Stimulated activated CD4-positive, alpha-beta T cell treated with anti-CD3 and anti-CD28 coated beads, Interleukin-1b, Interleukin-23, amount 100 ng/mL, for 48 hours (primary cell): ENCODE measurements around the gene ENDOU.

ENCODE experiments used
- DNase-seq: peaks from one replicate; pipeline ENCODE4 v3.0.0-alpha.2; 2020

Gene ENDOU

DNA sequence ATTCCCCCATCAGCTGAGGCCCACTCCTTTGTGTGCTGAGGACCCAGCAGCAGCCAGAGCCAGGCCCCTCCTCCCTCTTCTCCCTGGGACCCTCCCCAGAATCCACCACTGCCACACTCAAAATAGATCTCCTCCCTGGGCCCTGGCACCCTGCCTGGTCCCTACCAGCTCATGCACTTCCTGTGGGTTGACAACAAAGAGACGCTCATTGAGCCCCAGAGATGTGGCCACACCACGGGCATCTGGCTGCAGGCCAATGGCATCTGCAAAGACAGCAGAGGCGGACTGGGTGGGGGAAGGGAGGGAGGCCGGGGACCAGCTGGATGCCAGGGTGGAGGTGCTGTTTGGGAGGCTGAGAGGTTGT lies 16.0 kb upstream of the ENDOU start:
- peak; percentile 52 for DNase-seq

DNA sequence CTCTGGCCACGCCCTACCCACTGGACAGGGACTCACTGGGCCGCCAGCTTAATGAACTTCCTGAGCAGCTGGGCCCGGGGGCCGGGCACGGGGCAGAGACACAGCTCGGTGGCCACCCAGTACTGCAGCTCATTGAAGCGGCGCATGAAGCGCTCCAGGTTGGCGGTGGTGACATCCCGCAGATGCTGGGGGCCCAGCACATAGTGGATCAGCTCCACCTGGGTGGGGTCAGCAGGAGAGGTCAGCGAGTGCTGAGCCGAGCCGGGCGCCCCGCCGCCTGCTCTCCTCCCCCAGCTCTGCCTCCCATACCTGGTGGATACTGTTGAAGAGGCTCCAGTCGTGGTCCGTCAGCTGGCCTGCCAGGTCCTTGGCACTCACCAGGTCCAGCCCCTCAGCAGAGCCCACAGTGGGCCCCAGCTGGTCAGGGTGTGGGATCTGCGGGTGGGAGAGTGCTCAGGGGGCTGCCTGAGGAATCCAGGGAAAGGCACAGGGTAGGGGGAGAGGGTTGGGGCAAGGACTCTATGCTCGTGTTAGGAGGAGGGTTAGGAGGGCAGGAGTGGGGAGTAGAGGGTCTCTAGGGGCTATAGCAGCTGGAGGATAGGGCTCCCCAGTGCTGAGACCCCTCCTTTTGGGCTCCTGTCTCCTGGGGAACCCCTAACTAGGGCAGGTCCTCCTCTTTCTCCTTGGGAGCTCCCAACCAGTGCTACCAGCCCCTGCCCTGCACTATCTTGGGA lies 15.5 kb upstream of the ENDOU start:
- no peak for DNase-seq

DNA sequence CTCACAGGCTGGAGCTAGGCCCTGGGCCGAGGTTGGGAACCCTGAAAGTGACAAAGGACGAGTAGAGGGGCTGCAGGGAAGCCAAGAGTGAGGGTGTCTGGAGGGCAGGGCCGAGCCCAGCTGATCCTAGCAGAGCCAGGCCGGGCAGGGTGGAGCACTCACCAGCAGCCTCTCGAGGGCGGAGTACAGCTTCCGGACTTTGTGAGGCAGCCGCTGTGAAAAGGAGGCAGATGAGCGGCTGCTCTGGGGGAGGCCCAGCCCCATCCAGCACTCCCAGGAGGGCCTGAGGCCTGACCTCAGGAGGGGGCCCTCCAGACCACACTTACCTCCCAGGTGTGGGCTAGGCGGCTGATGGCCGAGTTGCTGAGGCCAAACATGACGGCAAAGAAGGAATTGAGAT lies 14.7 kb upstream of the ENDOU start:
- no peak for DNase-seq

DNA sequence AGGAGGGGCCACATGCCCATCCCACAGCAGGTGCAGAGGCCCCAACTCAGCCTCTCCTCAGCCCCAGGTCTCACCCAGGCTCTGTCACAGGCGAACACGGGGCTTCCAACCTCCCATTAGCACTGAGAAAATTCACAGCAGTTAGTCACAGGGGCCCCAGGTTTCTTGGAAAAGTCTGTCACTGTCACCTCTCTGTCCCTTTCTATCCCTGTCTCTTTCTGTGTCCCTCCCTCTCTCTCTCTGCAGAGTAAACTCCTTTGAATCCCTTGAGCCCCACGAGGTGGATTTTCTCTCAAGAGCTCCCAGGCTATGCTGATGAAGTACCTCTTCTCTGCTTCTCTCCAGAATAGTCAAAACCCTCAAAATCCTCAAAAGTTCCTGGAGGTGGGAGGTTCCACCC lies 14.0 kb upstream of the ENDOU start:
- DNase-seq = no peak

- no peak for DNase-seq
Observed at GRCh38 chr12:47737936-47738594, 12.8 kb upstream of the ENDOU start.

- DNase-seq = no peak
Observed at GRCh38 chr12:47736877-47737676, 11.8 kb upstream of the ENDOU start.

DNA sequence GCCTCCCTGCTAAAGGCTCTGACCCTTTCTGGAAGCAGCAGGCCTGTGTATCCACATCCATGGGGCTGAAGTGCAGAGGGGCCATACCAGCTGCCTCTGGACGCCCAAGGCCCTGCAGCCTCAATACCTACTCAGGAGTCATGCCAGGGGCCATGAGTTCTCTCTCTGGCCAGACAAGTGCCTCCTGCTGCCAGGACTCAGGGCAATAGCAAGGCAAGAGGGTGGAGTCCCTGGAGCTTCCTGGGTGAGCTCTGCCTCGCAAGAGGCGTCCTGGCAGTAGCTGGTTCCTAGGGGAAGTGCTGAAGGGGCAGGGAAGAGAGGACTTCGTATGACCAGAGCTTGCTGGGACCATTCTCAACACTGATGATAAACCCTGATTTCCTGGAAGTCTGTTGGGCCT lies 10.9 kb upstream of the ENDOU start:
- DNase-seq = no peak

DNA sequence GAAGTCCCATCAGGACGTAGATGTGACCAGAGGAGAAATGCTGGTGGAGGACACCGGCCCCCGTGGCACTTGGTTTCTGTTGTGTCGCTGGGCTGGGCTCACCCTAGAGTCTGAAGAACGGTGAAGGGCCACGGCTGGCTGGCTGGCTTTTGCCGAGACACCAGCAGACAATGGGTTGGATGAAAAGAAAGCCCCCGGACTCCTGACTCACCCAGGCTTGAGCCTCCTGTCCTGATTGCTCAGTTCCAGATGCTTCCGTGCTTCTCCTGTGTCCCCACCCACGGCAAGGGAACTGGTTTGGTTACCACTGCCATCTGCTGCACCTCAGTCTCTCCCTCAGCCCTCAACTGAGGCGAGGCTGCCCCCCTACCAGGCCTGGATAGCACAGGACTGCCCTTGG lies 10.4 kb upstream of the ENDOU start:
- no peak for DNase-seq

DNA sequence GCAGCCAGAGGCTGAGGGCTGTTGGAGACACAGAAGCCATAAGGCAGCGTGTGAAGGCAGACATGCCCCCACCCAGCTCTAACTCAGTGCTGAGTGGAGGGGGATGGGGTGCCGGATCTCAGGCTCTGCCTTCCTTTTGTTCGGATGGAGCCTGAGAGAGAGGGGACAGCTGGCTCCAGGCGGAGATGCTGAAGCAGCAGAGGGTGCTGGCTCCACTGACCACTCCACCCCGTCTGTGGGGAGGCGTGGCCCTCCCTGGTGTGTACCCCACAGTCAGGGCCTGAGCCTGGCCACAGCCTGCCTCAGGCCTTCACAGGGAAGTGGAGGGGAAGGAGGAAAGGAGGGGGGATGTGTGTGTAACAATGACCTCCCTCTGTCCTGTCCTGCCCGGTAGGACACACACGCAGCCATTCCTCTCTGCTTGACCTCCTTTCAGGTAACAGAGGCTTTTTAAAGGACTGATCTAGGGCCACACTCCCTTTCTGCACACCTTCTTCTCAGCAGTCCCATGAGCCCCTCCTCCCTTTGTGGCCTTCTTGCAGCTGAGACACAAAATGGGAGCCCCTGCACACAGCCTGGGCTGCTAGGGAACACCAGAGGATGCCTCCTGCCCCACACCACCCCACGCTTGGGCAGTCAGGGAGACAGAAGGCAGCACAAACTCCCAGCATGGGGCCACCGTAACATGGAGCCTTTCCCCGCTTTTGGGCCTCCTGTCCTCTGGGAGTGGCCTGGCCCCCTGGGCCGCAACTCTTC lies 9.6 kb upstream of the ENDOU start:
- no peak for DNase-seq

GRCh38 chr12:47733142-47733541 lies 7.9 kb upstream of the ENDOU start:
- no peak for DNase-seq

- no peak for DNase-seq
Observed at GRCh38 chr12:47732504-47732903, 7.2 kb upstream of the ENDOU start.

DNA sequence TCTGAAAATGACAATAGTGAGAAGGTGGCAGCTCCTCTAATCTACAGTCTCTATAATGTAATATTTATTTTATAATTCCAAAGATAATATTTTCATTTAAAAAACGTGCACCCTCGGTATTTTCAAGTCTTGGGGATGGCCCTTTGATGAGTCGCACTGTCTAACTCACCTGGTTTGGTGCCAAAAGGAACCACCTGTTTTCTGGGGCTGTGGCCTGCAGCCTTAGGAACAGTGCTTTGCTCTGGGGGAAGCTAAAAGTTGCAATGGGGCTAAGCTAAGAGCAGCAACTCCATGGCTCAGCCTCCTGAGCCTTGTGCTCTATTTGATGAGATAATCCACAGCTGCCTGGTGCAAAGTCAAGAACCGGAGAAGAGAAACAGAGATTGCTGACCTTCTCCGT lies 6.4 kb upstream of the ENDOU start:
- DNase-seq = no peak

GRCh38 chr12:47730341-47730744 lies 5.1 kb upstream of the ENDOU start:
- no peak for DNase-seq

DNA sequence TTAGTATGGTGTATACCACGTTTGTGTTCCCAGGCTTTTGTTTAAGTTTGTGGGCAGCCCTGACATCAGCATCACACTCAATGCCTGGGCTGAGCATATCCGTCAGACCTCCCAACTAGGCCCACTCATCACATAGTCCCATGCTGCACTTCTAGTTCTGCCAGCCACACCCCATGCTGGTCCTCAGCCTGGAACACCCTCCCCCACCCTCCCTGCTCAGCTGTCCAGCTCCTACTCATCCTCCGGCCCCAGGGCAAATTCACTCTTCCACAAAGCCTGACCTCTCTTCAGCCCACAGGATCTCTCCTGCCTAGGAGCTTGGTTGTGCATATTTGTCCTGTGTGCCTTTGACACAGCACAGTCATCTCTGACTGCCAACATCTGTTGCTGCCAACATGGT lies 3.9 kb upstream of the ENDOU start:
- no peak for DNase-seq

- DNase-seq = no peak
Observed at GRCh38 chr12:47725893-47726292, 603 bp upstream of the ENDOU start.

DNA sequence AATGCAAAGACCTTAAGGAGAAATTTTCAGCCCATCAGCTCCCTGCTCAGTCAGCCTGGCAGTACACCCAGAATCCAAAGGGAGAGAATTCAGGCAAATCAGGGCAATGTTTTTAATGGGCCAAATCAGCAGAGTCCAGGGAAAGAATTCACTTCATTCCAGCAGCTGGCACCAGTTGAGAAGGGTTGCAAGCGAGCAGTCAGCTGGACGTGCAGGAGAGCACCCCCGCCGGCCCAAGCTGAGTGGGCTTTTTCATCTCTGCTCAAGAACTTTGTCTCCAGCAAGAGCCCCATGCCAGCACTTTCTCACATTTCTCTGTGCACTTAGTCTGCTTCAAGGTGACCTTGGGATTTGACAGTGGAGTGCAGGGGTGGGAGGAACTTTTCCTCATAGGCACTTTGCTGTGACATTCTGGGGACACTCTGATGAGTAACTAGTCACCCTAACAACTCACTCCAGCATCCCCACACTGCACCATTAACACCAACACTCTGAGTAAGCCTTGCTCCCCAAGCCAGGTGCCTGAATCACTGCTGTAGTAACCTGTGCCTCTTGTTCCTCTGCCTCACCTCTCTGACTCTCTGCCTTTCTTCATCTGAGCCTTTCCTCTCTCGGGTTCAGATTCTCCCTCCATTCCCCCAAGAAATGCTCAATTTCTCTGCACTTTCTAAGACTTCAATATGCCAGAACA lies 2.2 kb downstream of the ENDOU start:
- no peak for DNase-seq

DNA sequence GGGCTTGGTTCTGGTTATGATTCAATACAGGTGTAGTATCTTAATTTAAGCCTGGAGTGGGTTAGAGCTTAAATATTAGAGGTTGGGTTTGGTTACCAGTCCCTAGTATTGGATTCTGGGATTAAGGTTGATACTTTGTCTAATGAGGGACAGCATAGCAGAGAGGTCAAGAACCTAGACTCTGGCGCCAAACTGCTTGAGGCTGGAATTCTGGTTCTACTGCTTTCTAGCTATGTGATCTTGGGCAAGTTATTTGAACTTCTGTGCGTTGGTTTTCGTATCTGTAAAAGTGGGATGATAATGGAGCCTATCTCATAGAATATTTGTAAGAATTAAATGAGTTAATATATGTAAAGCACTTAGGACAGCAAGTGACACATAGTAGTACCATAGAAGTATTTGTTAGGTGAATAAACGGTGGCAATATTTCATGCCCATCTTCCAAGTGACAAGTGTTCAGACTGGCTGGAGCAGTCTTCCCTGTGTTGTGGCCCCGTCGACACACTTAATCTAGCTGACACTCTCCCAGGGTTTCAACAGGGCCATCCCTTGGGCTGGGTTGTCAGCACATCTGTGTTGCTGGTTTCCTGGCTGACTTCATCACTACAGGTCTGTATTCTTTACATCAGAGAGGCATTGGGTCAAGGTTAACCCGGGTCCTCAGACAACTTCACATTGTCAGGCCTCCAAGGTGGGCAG lies 3.0 kb downstream of the ENDOU start:
- DNase-seq = no peak

DNA sequence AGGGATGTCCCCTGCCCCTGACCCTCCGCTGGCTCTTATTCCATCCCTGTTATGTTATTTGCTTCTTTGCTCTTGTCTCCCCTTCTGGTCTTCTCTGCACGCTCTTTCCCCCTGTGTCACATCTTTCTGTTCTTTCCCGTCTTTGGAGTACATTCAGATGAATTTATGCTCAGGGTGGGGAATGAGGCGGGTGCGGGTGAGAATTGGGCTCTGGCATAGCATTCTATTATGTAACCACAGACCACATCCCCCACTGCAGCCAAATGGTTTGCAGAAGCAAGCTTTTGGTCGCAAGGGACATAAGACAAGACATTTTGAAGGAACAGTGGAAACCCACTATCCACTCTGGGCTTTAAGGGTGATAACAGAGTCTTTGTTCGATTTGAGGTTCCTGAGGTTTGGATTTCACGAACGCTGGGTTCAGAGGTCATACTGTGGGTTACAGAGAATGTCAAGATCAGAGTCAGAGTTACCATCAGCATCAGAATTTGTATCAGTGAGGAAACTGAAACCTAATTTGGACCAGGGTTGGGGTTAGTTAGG lies 3.8 kb downstream of the ENDOU start:
- DNase-seq = no peak

GRCh38 chr12:47718531-47718930 lies 6.8 kb downstream of the ENDOU start:
- DNase-seq = no peak

- DNase-seq = peak; percentile 61
Observed at GRCh38 chr12:47717443-47718193, 7.7 kb downstream of the ENDOU start.

- no peak for DNase-seq
Observed at GRCh38 chr12:47717046-47717442, 8.2 kb downstream of the ENDOU start.
